ENCODE data around the gene EFCAB6. TPM values are rescaled to one million over a fixed set of nuclear protein-coding genes. Genes with fewer than 3 reads are reported as not detected.

Gene EFCAB6
- total and polyA plus RNA-seq, 2 donors (not counting 3 experiments of a cell fraction or from before 2014, with no cell fraction given) = 0.07 to 0.31 TPM

GRCh38 chr22:43707648-43708047, 104.5 kb downstream of the EFCAB6 start:
- Histone ChIP-seq H3K27me3 (ENCODE audit: control insufficient read depth in 2 of 2, insufficient read depth in 2 of 2, low read length in 2 of 2) (no peaks in the 10 kb centered on the region), H2AFZ (ENCODE audit: low read depth, low read length) (no peak overlapping the region), H3K36me3 (ENCODE audit: control insufficient read depth in 2 of 2, extremely low read depth in 1 of 2, insufficient read depth in 2 of 2, low read length in 2 of 2) (no peaks in the 10 kb centered on the region), H3K4me1 (ENCODE audit: control insufficient read depth, extremely low read depth, insufficient read depth, low read length) (no peaks in the 10 kb centered on the region), H3K9me1 (replicated peaks; ENCODE audit: control insufficient read depth, extremely low read depth, insufficient read depth, low read length) (no peaks in the 10 kb centered on the region), H3K9ac (replicated peaks; ENCODE audit: extremely low read depth, insufficient read depth, low read length) (no peak overlapping the region), H3K4me2 (ENCODE audit: insufficient read depth, low read length) (no peak overlapping the region), H4K20me1 (replicated peaks; ENCODE audit: control insufficient read depth, extremely low read depth, insufficient read depth, low read length) (no peaks in the 10 kb centered on the region), H3K27ac (ENCODE audit: insufficient read depth, low read depth, low read length) (no peak overlapping the region), H3K4me3 (replicated peaks in 1 of 3; ENCODE audit: insufficient read depth in 1 of 3, low read depth in 1 of 3, low read length in 3 of 3) (no peak overlapping the region), H3K9me3 (replicated peaks; ENCODE audit: control insufficient read depth, insufficient read depth, low read length) (no peaks in the 10 kb centered on the region), H3K79me2 (ENCODE audit: control insufficient read depth, insufficient read depth, low read length) (no peaks in the 10 kb centered on the region)
- BruUV-seq (replicated peaks) = no TSS peak
- intact Hi-C loops (cut with micrococcal nuclease) = no loop called here
- dilution Hi-C loops (cut with MboI; ENCODE audit: extremely low pct_ligation_motif_present, low sequenced_read_pairs) = no loop called here
- POLR2A ChIA-PET = no interaction called here
- CTCF ChIA-PET = no interaction called here
- TF ChIP-seq EZH2 (IDR thresholded peaks at IDR 0.05; ENCODE audit: borderline replicate concordance, low read depth, low read length, severe bottlenecking) (no peak), POLR2AphosphoS5 (IDR thresholded peaks at IDR 0.05; ENCODE audit: insufficient read depth, low read depth, low read length) (no peak), FOS (IDR thresholded peaks at IDR 0.05; ENCODE audit: borderline replicate concordance, insufficient read depth, low read length) (no peak), JUN (IDR thresholded peaks at IDR 0.05; ENCODE audit: borderline replicate concordance, insufficient read depth, insufficient read length, low read depth) (no peak), GATA2 (IDR thresholded peaks at IDR 0.05; ENCODE audit: insufficient read depth, insufficient read length, low read depth, low read length) (no peak), POLR2A (IDR thresholded peaks at IDR 0.05; ENCODE audit: low read depth, low read length) (no peak), MYC (IDR thresholded peaks at IDR 0.05; ENCODE audit: low read depth, low read length) (no peak)
- TF ChIP-seq, protein P1, sequence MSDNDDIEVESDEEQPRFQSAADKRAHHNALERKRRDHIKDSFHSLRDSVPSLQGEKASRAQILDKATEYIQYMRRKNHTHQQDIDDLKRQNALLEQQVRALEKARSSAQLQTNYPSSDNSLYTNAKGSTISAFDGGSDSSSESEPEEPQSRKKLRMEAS (IDR thresholded peaks at IDR 0.05; ENCODE audit: insufficient read depth, insufficient read length) = no peak
- TF ChIP-seq, protein P2, sequence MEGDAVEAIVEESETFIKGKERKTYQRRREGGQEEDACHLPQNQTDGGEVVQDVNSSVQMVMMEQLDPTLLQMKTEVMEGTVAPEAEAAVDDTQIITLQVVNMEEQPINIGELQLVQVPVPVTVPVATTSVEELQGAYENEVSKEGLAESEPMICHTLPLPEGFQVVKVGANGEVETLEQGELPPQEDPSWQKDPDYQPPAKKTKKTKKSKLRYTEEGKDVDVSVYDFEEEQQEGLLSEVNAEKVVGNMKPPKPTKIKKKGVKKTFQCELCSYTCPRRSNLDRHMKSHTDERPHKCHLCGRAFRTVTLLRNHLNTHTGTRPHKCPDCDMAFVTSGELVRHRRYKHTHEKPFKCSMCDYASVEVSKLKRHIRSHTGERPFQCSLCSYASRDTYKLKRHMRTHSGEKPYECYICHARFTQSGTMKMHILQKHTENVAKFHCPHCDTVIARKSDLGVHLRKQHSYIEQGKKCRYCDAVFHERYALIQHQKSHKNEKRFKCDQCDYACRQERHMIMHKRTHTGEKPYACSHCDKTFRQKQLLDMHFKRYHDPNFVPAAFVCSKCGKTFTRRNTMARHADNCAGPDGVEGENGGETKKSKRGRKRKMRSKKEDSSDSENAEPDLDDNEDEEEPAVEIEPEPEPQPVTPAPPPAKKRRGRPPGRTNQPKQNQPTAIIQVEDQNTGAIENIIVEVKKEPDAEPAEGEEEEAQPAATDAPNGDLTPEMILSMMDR (IDR thresholded peaks at IDR 0.05; ENCODE audit: extremely low read depth in 1 of 2, insufficient read depth in 1 of 2, low read depth in 1 of 2, low read length in 2 of 2) = no peak
- FAIRE-seq (no peak), DNase-seq (ENCODE audit: low read depth, low spot score) (no peak)

Measured in endothelial cell of umbilical vein (primary cell).